ENCODE data around the gene TASP1.

- TF ChIP-seq CTCF (conservative IDR thresholded peaks at IDR 0.05) (no peak), EZH2 (IDR thresholded peaks at IDR 0.05; ENCODE audit: low read depth) (no peak)
These were observed 34.0 kb upstream of the TASP1 start for GRCh38 chr20:13672690-13673089.

All from PC-9 (cell line).